Astrocyte (in vitro differentiated cells and primary cell): ENCODE measurements around the gene TIMM9. TPM values are rescaled to one million over a fixed set of nuclear protein-coding genes. Genes with fewer than 3 reads are reported as not detected.

Source experiments
- DNase-seq: peaks from one replicate; pipeline ENCODE4 v3.0.0-alpha.2; 2010; ENCODE audit warnings: low read depth
- FAIRE-seq: peaks from 2 replicates; lab custom pipeline; 2011; peaks lifted over from hg19 to GRCh38; lab: Jason Lieb, UNC
- H2AFZ ChIP-seq: 2 replicates; pipeline ENCODE4 v1.6.0; 2012; ENCODE audit warnings: low read depth, low read length, inconsistent platforms
- H3K27ac ChIP-seq: 2 replicates; pipeline ENCODE4 v1.5.1; 2011; ENCODE audit warnings: low read depth, low read length, inconsistent platforms
- H3K27me3 ChIP-seq: 2 replicates; pipeline ENCODE4 v1.6.0; 2011; ENCODE audit warnings: low read length, inconsistent platforms; ENCODE audit not compliant: insufficient read depth
- H3K36me3 ChIP-seq: 2 replicates; pipeline ENCODE4 v1.5.1; 2011; ENCODE audit warnings: low read length, inconsistent platforms; ENCODE audit not compliant: insufficient read depth
- H3K4me1 ChIP-seq: 2 replicates; pipeline ENCODE4 v1.5.1; 2011; ENCODE audit warnings: low read length, inconsistent platforms; ENCODE audit not compliant: insufficient read depth
- H3K4me2 ChIP-seq: 2 replicates; pipeline ENCODE4 v1.6.0; 2012; ENCODE audit warnings: low read length, inconsistent platforms
- H3K4me3 ChIP-seq: 2 replicates; pipeline ENCODE4 v1.5.1; 2011; ENCODE audit warnings: low read depth, mild to moderate bottlenecking, low read length, inconsistent platforms; ENCODE audit not compliant: insufficient read depth
- H3K79me2 ChIP-seq: 2 replicates; pipeline ENCODE4 v1.6.0; 2012; ENCODE audit warnings: mild to moderate bottlenecking, low read length, inconsistent platforms; ENCODE audit not compliant: insufficient read depth
- H3K9ac ChIP-seq: 2 replicates; pipeline ENCODE4 v1.6.0; 2012; ENCODE audit warnings: mild to moderate bottlenecking, low read length, inconsistent platforms
- H3K9me3 ChIP-seq: 2 replicates; pipeline ENCODE4 v1.5.1; 2012; ENCODE audit warnings: low read depth, mild to moderate bottlenecking, low read length, inconsistent platforms; ENCODE audit not compliant: insufficient read depth
- H4K20me1 ChIP-seq: 2 replicates; pipeline ENCODE4 v1.6.0; 2012; ENCODE audit warnings: low read length, inconsistent platforms; ENCODE audit not compliant: insufficient read depth
- H3K27ac Mint-ChIP-seq: one replicate; pipeline ENCODE4 v1.8.0; 2021; ENCODE audit warnings: mild to moderate bottlenecking, mixed read lengths; ENCODE audit not compliant: unreplicated experiment
- H3K27me3 Mint-ChIP-seq: one replicate; pipeline ENCODE4 v1.8.0; 2021; ENCODE audit warnings: low read depth, mixed read lengths; ENCODE audit not compliant: unreplicated experiment
- H3K36me3 Mint-ChIP-seq: one replicate; pipeline ENCODE4 v1.8.0; 2021; ENCODE audit warnings: low read depth, mixed read lengths; ENCODE audit not compliant: unreplicated experiment
- H3K4me1 Mint-ChIP-seq: one replicate; pipeline ENCODE4 v1.8.0; 2021; ENCODE audit warnings: low read depth, mixed read lengths; ENCODE audit not compliant: unreplicated experiment
- H3K4me3 Mint-ChIP-seq: one replicate; pipeline ENCODE4 v1.8.0; 2021; ENCODE audit warnings: mild to moderate bottlenecking, moderate library complexity, mixed read lengths; ENCODE audit not compliant: unreplicated experiment
- H3K9me3 Mint-ChIP-seq: one replicate; pipeline ENCODE4 v1.8.0; 2021; ENCODE audit warnings: mild to moderate bottlenecking, mixed read lengths; ENCODE audit not compliant: unreplicated experiment
- CTCF ChIP-seq: IDR thresholded peaks from 2 replicates; pipeline ENCODE4 v1.5.1; 2011; ENCODE audit warnings: low read depth, mild to moderate bottlenecking, inconsistent platforms, low read length, moderate library complexity; ENCODE audit not compliant: insufficient read depth
- EZH2 ChIP-seq: IDR thresholded peaks from 2 replicates; pipeline ENCODE4 v1.6.1; 2012; ENCODE audit warnings: mild to moderate bottlenecking, low read length, inconsistent platforms; ENCODE audit not compliant: insufficient read depth
- total RNA-seq: library from RNA; stranded (reverse); gene quantifications from 2 replicates; pipeline ENCODE4 v1.2.1, GENCODE V29; 2021

TIMM9 gene
- total RNA-seq, 1 donor from 2014 or later = 33.1 TPM

GRCh38 chr14:58415636-58416547, 11.4 kb downstream of the TIMM9 start:
- Histone ChIP-seq H3K4me3 (no peak overlapping the region), H3K9me3 (no peaks in the 10 kb centered on the region), H3K36me3 (peaks cover 18% of the 10 kb centered on the region), H3K27me3 (no peaks in the 10 kb centered on the region), H4K20me1 (no peaks in the 10 kb centered on the region), H3K79me2 (peaks cover 40% of the 10 kb centered on the region), H3K4me2 (no peak overlapping the region), H2AFZ (no peak overlapping the region), H3K4me1 (no peaks in the 10 kb centered on the region), H3K9ac (no peak overlapping the region), H3K27ac (no peak overlapping the region)
- DNase-seq (no peak), FAIRE-seq (no peak)
- Mint-ChIP-seq H3K27me3 (no peaks in the 10 kb centered on the region), H3K9me3 (no peaks in the 10 kb centered on the region), H3K27ac (no peak overlapping the region), H3K36me3 (peaks cover 13% of the 10 kb centered on the region), H3K4me1 (no peaks in the 10 kb centered on the region), H3K4me3 (no peak overlapping the region)
- TF ChIP-seq EZH2 (no peak), CTCF (no peak)

GRCh38 chr14:58414845-58415244, 12.5 kb downstream of the TIMM9 start:
- Histone ChIP-seq H3K36me3 (peaks cover 26% of the 10 kb centered on the region), H3K4me3 (no peak overlapping the region), H3K27ac (no peak overlapping the region), H3K9ac (no peak overlapping the region), H4K20me1 (no peaks in the 10 kb centered on the region), H2AFZ (no peak overlapping the region), H3K4me2 (no peak overlapping the region), H3K27me3 (no peaks in the 10 kb centered on the region), H3K79me2 (peaks cover 36% of the 10 kb centered on the region), H3K9me3 (no peaks in the 10 kb centered on the region), H3K4me1 (no peaks in the 10 kb centered on the region)
- H3K36me3 Mint-ChIP-seq = peaks cover 13% of the 10 kb centered on the region
- FAIRE-seq (peak; percentile 20), DNase-seq (no peak)
- no peaks in the 10 kb centered on the region for H3K27me3 Mint-ChIP-seq
- no peaks in the 10 kb centered on the region for H3K9me3 Mint-ChIP-seq
- no peaks in the 10 kb centered on the region for H3K4me1 Mint-ChIP-seq
- H3K27ac Mint-ChIP-seq = no peak overlapping the region
- TF ChIP-seq EZH2 (no peak), CTCF (no peak)
- H3K4me3 Mint-ChIP-seq = no peak overlapping the region
